WTC11 (cell line): ENCODE results near the gene PPP2R5A. TPM values are rescaled to one million over a fixed set of nuclear protein-coding genes. Genes with fewer than 3 reads are reported as not detected.

Source experiments
- ATAC-seq: fragments of 200-7000 bp; cut with Tn5 transposase; 2 replicates; pipeline ENCODE4 v1.10.0; 2021; ENCODE audit warnings: mild to moderate bottlenecking, moderate library complexity
- CTCF ChIA-PET: fragments of 300-600 bp; sonication (Branson Sonifier 250); formaldehyde crosslinking; loops from one replicate; lab custom pipeline; 2021; ENCODE audit warnings: antibody characterized with exemption; lab: Charles Lee
- POLR2A ChIA-PET: fragments of 350-600 bp; sonication (Branson Sonifier 250); formaldehyde crosslinking; loops from one replicate; lab custom pipeline; 2021; ENCODE audit warnings: antibody characterized with exemption; lab: Charles Lee
- DNase-seq: peaks from one replicate; pipeline ENCODE4 v3.0.0; 2021; ENCODE audit warnings: low spot score
- H3K27ac Mint-ChIP-seq: 2 replicates; pipeline ENCODE4 v1.8.0; 2021; ENCODE audit warnings: mixed read lengths
- H3K27me3 Mint-ChIP-seq: 2 replicates; pipeline ENCODE4 v1.8.0; 2021; ENCODE audit warnings: low read depth, mild to moderate bottlenecking, moderate library complexity, mixed read lengths
- H3K36me3 Mint-ChIP-seq: 2 replicates; pipeline ENCODE4 v1.8.0; 2021; ENCODE audit warnings: mixed read lengths
- H3K4me1 Mint-ChIP-seq: 2 replicates; pipeline ENCODE4 v1.8.0; 2022; ENCODE audit warnings: mixed read lengths
- H3K4me3 Mint-ChIP-seq: 2 replicates; pipeline ENCODE4 v1.8.0; 2021; ENCODE audit warnings: mild to moderate bottlenecking, moderate library complexity, mixed read lengths
- H3K9me3 Mint-ChIP-seq: 2 replicates; pipeline ENCODE4 v1.8.0; 2021; ENCODE audit warnings: mixed read lengths
- CBFB ChIP-seq: sonication (generic); formaldehyde crosslinking; IDR thresholded peaks from 2 replicates; pipeline ENCODE4 v1.8.1; 2022; ENCODE audit warnings: mild to moderate bottlenecking, low read depth, missing genetic modification reagents
- CREB1 ChIP-seq: sonication (generic); formaldehyde crosslinking; IDR thresholded peaks from 2 replicates; pipeline ENCODE4 v1.8.0; 2023; ENCODE audit warnings: mild to moderate bottlenecking, missing genetic modification reagents
- HMGXB4 ChIP-seq: sonication (generic); formaldehyde crosslinking; IDR thresholded peaks from 2 replicates; pipeline ENCODE4 v1.8.1; 2023; ENCODE audit warnings: mild to moderate bottlenecking, moderate library complexity, missing genetic modification reagents
- JAZF1 ChIP-seq: fragments of 250-450 bp; sonication (Bioruptor Pico); IDR thresholded peaks from 2 replicates; pipeline ENCODE4 v1.9.0; 2021; ENCODE audit warnings: moderate library complexity, mild to moderate bottlenecking, inconsistent platforms
- MLX ChIP-seq: sonication (generic); formaldehyde crosslinking; IDR thresholded peaks from 2 replicates; pipeline ENCODE4 v1.8.1; 2023; ENCODE audit warnings: mild to moderate bottlenecking, missing genetic modification reagents, moderate library complexity
- MXD4 ChIP-seq: fragments of 250-450 bp; sonication (Bioruptor Pico); IDR thresholded peaks from 2 replicates; pipeline ENCODE4 v1.8.0; 2021; ENCODE audit warnings: mild to moderate bottlenecking, moderate library complexity, borderline replicate concordance
- TCF7 ChIP-seq: sonication (generic); formaldehyde crosslinking; IDR thresholded peaks from 2 replicates; pipeline ENCODE4 v1.8.0; 2022; ENCODE audit warnings: mild to moderate bottlenecking, low read depth, missing genetic modification reagents, moderate library complexity
- TEAD1 ChIP-seq: sonication (generic); formaldehyde crosslinking; IDR thresholded peaks from 2 replicates; pipeline ENCODE4 v1.8.0; 2022; ENCODE audit warnings: mild to moderate bottlenecking, missing genetic modification reagents
- TEAD4 ChIP-seq: sonication (generic); formaldehyde crosslinking; IDR thresholded peaks from 2 replicates; pipeline ENCODE4 v1.8.0; 2022; ENCODE audit warnings: mild to moderate bottlenecking, missing genetic modification reagents
- ZNF416 ChIP-seq: fragments of 250-450 bp; sonication (Bioruptor Pico); IDR thresholded peaks from 2 replicates; pipeline ENCODE4 v1.9.0; 2021; ENCODE audit warnings: mild to moderate bottlenecking, inconsistent platforms
- ZNF425 ChIP-seq: fragments of 250-450 bp; sonication (Bioruptor Pico); conservative IDR thresholded peaks from 2 replicates; pipeline ENCODE4 v1.9.0; 2021; ENCODE audit warnings: mild to moderate bottlenecking
- ZNF532 ChIP-seq: fragments of 250-450 bp; sonication (Bioruptor Pico); IDR thresholded peaks from 2 replicates; pipeline ENCODE4 v1.9.0; 2021; ENCODE audit warnings: mild to moderate bottlenecking, borderline replicate concordance
- total RNA-seq: library from RNA; stranded (reverse); gene quantifications from 3 replicates; pipeline ENCODE4 v1.2.3, GENCODE V29; 2021
- TF ChIP-seq, protein P1 (sequence below): sonication (generic); formaldehyde crosslinking; conservative IDR thresholded peaks from 2 replicates; pipeline ENCODE4 v1.8.1; 2023; ENCODE audit warnings: mild to moderate bottlenecking, low read depth, missing genetic modification reagents, moderate library complexity
- TF ChIP-seq, protein P2 (sequence below): sonication (generic); formaldehyde crosslinking; IDR thresholded peaks from 2 replicates; pipeline ENCODE4 v1.8.0; 2023; ENCODE audit warnings: mild to moderate bottlenecking, missing genetic modification reagents
- TF ChIP-seq, protein P3 (sequence below): sonication (generic); formaldehyde crosslinking; IDR thresholded peaks from 2 replicates; pipeline ENCODE4 v1.8.0; 2022; ENCODE audit warnings: mild to moderate bottlenecking, missing genetic modification reagents

PPP2R5A gene
- total RNA-seq, 1 experiment from 2014 or later: 35.9 TPM

DNA sequence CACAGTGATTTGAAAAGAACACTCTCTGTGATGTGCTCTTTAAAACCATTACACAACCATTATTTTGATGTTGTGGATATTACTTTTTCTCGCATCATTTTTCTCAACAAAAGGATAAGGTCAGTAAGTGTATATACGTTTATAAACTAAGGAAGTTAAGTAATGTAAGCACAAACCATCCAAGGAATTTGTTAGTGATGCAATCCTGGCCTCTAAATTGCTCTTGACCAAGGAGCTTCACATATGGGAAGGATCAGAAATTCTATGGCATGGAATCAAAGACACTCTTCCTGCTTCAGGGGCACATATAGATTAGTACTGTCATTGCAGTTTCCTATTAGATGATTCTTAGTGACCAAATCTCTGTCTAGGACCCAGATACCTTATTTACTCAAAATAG, 3.6 kb upstream of the PPP2R5A start:
- Mint-ChIP-seq H3K9me3 (no peaks in the 10 kb centered on the region), H3K4me3 (no peak overlapping the region), H3K27ac (no peak overlapping the region), H3K27me3 (no peaks in the 10 kb centered on the region), H3K4me1 (peaks cover 13% of the 10 kb centered on the region), H3K36me3 (no peaks in the 10 kb centered on the region)
- DNase-seq (no peak), ATAC-seq (no peak)
- no peak for TF ChIP-seq ZNF416 (CRISPR knock-in tag)
- POLR2A ChIA-PET: no interaction called here
- CTCF ChIA-PET: interaction anchor here (1.4 kb wide), 1 partner anchor 246 kb away, joined by 3 read pairs; the partner anchor contains the start of genes DTL and INTS7

- ChIA-PET POLR2A (interaction anchor here (1.4 kb wide), 1 partner anchor 156 kb away, joined by 6 read pairs; no protein-coding TSS in a partner anchor), CTCF (interaction anchor here (1.0 to 1.5 kb wide), 3 partner anchors 172 to 586 kb away, joined by 3 to 10 read pairs (median 3); no protein-coding TSS in a partner anchor)
- H3K27me3 Mint-ChIP-seq: no peaks in the 10 kb centered on the region
- H3K27ac Mint-ChIP-seq: peak overlapping the region; percentile 99
- H3K9me3 Mint-ChIP-seq: no peaks in the 10 kb centered on the region
- H3K36me3 Mint-ChIP-seq: no peaks in the 10 kb centered on the region
- ATAC-seq (no peak), DNase-seq (no peak)
- H3K4me3 Mint-ChIP-seq: peak overlapping the region; percentile 93
- TF ChIP-seq MLX (CRISPR knock-in tag) (no peak), ZNF425 (no peak), JAZF1 (CRISPR knock-in tag) (no peak), CREB1 (CRISPR knock-in tag) (no peak)
- TF ChIP-seq, protein P1, sequence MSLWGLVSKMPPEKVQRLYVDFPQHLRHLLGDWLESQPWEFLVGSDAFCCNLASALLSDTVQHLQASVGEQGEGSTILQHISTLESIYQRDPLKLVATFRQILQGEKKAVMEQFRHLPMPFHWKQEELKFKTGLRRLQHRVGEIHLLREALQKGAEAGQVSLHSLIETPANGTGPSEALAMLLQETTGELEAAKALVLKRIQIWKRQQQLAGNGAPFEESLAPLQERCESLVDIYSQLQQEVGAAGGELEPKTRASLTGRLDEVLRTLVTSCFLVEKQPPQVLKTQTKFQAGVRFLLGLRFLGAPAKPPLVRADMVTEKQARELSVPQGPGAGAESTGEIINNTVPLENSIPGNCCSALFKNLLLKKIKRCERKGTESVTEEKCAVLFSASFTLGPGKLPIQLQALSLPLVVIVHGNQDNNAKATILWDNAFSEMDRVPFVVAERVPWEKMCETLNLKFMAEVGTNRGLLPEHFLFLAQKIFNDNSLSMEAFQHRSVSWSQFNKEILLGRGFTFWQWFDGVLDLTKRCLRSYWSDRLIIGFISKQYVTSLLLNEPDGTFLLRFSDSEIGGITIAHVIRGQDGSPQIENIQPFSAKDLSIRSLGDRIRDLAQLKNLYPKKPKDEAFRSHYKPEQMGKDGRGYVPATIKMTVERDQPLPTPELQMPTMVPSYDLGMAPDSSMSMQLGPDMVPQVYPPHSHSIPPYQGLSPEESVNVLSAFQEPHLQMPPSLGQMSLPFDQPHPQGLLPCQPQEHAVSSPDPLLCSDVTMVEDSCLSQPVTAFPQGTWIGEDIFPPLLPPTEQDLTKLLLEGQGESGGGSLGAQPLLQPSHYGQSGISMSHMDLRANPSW (CRISPR knock-in tag): no peak
- peaks cover 27% of the 10 kb centered on the region for H3K4me1 Mint-ChIP-seq
Observed at GRCh38 chr1:212283741-212284140, 1.5 kb upstream of the PPP2R5A start.

GRCh38 chr1:212284332-212284743, 872 bp upstream of the PPP2R5A start:
- CTCF ChIA-PET: interaction anchor here (0.6 to 1.6 kb wide), 17 partner anchors 9 to 770 kb away, joined by 3 to 20 read pairs (median 4); partner anchors contain the start of genes DTL and INTS7
- peak overlapping the region; percentile 99 for H3K27ac Mint-ChIP-seq
- ATAC-seq: no peak
- TF ChIP-seq HMGXB4 (CRISPR knock-in tag) (no peak), ZNF532 (no peak), CREB1 (CRISPR knock-in tag) (no peak), TCF7 (CRISPR knock-in tag) (no peak), TEAD4 (CRISPR knock-in tag) (no peak), CBFB (CRISPR knock-in tag) (no peak), MXD4 (no peak), TEAD1 (CRISPR knock-in tag) (no peak)
- TF ChIP-seq, protein P2, sequence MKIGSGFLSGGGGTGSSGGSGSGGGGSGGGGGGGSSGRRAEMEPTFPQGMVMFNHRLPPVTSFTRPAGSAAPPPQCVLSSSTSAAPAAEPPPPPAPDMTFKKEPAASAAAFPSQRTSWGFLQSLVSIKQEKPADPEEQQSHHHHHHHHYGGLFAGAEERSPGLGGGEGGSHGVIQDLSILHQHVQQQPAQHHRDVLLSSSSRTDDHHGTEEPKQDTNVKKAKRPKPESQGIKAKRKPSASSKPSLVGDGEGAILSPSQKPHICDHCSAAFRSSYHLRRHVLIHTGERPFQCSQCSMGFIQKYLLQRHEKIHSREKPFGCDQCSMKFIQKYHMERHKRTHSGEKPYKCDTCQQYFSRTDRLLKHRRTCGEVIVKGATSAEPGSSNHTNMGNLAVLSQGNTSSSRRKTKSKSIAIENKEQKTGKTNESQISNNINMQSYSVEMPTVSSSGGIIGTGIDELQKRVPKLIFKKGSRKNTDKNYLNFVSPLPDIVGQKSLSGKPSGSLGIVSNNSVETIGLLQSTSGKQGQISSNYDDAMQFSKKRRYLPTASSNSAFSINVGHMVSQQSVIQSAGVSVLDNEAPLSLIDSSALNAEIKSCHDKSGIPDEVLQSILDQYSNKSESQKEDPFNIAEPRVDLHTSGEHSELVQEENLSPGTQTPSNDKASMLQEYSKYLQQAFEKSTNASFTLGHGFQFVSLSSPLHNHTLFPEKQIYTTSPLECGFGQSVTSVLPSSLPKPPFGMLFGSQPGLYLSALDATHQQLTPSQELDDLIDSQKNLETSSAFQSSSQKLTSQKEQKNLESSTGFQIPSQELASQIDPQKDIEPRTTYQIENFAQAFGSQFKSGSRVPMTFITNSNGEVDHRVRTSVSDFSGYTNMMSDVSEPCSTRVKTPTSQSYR (CRISPR knock-in tag): no peak
- TF ChIP-seq, protein P3, sequence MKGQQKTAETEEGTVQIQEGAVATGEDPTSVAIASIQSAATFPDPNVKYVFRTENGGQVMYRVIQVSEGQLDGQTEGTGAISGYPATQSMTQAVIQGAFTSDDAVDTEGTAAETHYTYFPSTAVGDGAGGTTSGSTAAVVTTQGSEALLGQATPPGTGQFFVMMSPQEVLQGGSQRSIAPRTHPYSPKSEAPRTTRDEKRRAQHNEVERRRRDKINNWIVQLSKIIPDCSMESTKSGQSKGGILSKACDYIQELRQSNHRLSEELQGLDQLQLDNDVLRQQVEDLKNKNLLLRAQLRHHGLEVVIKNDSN (CRISPR knock-in tag): no peak

More at GRCh38 chr1:212284332-212284743, 872 bp upstream of the PPP2R5A start:
- Mint-ChIP-seq H3K36me3 (no peaks in the 10 kb centered on the region), H3K4me1 (peaks cover 30% of the 10 kb centered on the region), H3K27me3 (no peaks in the 10 kb centered on the region), H3K4me3 (peak overlapping the region; percentile 93), H3K9me3 (no peaks in the 10 kb centered on the region)
- POLR2A ChIA-PET: interaction anchor here (0.6 to 1.4 kb wide), 4 partner anchors 30 to 249 kb away, joined by 3 to 7 read pairs (median 6); partner anchors contain the start of genes DTL and INTS7
- no peak for DNase-seq
